ENCODE data around the gene TPRG1. TPM values are rescaled to one million over a fixed set of nuclear protein-coding genes. Genes with fewer than 3 reads are reported as not detected.

Gene TPRG1
- total and polyA plus RNA-seq, 4 donors, result 0.52 to 5.1 (median 1.0) TPM

GRCh38 chr3:189214651-189215050 is 42.9 kb downstream of the TPRG1 start:
- H3K27ac ChIP-seq (ENCODE audit: low read depth, low read length), result no peak overlapping the region
- no peaks in the 10 kb centered on the region for H3K36me3 ChIP-seq (ENCODE audit: control insufficient read depth, insufficient read depth, low read length)
- no peaks in the 10 kb centered on the region for H3K9me3 ChIP-seq (ENCODE audit: control insufficient read depth, insufficient read depth, low read length)
- WGBS (ENCODE audit: insufficient coverage), result no CpG with 5 or more reads among the region's 1 CpG
- no peaks in the 10 kb centered on the region for H3K4me1 ChIP-seq (ENCODE audit: control insufficient read depth, insufficient read depth, low read length)
- no peak for DNase-seq (ENCODE audit: low read depth in 4 of 6, low spot score in 6 of 6)
- H3K4me3 ChIP-seq (ENCODE audit: low read depth, low read length), result no peak overlapping the region
- H3K27me3 ChIP-seq (ENCODE audit: control insufficient read depth, insufficient read depth, low read length), result no peaks in the 10 kb centered on the region

- Histone ChIP-seq H3K27me3 (ENCODE audit: control insufficient read depth, insufficient read depth, low read length) (no peaks in the 10 kb centered on the region), H3K36me3 (ENCODE audit: control insufficient read depth, insufficient read depth, low read length) (no peaks in the 10 kb centered on the region), H3K4me1 (ENCODE audit: control insufficient read depth, insufficient read depth, low read length) (no peaks in the 10 kb centered on the region), H3K4me3 (ENCODE audit: low read depth, low read length) (no peak overlapping the region), H3K27ac (ENCODE audit: low read depth, low read length) (peak overlapping the region; percentile 6), H3K9me3 (ENCODE audit: control insufficient read depth, insufficient read depth, low read length) (no peaks in the 10 kb centered on the region)
- 28% methylated on average over 2 of the region's 3 CpGs for WGBS (ENCODE audit: insufficient coverage)
- DNase-seq (ENCODE audit: low read depth in 4 of 6, low spot score in 6 of 6), result peak in 5 of 6 donors; percentile 9 to 62 (median 19)
These were observed 51.3 kb downstream of the TPRG1 start for GRCh38 chr3:189222927-189223636.

- Histone ChIP-seq H3K36me3 (ENCODE audit: control insufficient read depth, insufficient read depth, low read length) (no peaks in the 10 kb centered on the region), H3K4me1 (ENCODE audit: control insufficient read depth, insufficient read depth, low read length) (no peaks in the 10 kb centered on the region), H3K27me3 (ENCODE audit: control insufficient read depth, insufficient read depth, low read length) (no peaks in the 10 kb centered on the region), H3K27ac (ENCODE audit: low read depth, low read length) (no peak overlapping the region), H3K9me3 (ENCODE audit: control insufficient read depth, insufficient read depth, low read length) (no peaks in the 10 kb centered on the region), H3K4me3 (ENCODE audit: low read depth, low read length) (no peak overlapping the region)
- DNase-seq (ENCODE audit: low read depth in 4 of 6, low spot score in 6 of 6), result no peak
- 33% methylated on average over 2 of the region's 3 CpGs for WGBS (ENCODE audit: insufficient coverage)
These were observed 53.7 kb downstream of the TPRG1 start for GRCh38 chr3:189225431-189225830.

- no peak for DNase-seq (ENCODE audit: low read depth in 4 of 6, low spot score in 6 of 6)
- Histone ChIP-seq H3K4me3 (ENCODE audit: low read depth, low read length) (no peak overlapping the region), H3K36me3 (ENCODE audit: control insufficient read depth, insufficient read depth, low read length) (no peaks in the 10 kb centered on the region), H3K9me3 (ENCODE audit: control insufficient read depth, insufficient read depth, low read length) (no peaks in the 10 kb centered on the region), H3K27me3 (ENCODE audit: control insufficient read depth, insufficient read depth, low read length) (no peaks in the 10 kb centered on the region), H3K27ac (ENCODE audit: low read depth, low read length) (no peak overlapping the region), H3K4me1 (ENCODE audit: control insufficient read depth, insufficient read depth, low read length) (no peaks in the 10 kb centered on the region)
- WGBS (ENCODE audit: insufficient coverage), result 100% methylated on average over 1 of the region's 3 CpGs
These were observed 55.5 kb downstream of the TPRG1 start for GRCh38 chr3:189227249-189227648.

- Histone ChIP-seq H3K27me3 (ENCODE audit: control insufficient read depth, insufficient read depth, low read length) (no peaks in the 10 kb centered on the region), H3K36me3 (ENCODE audit: control insufficient read depth, insufficient read depth, low read length) (no peaks in the 10 kb centered on the region), H3K27ac (ENCODE audit: low read depth, low read length) (no peak overlapping the region), H3K4me1 (ENCODE audit: control insufficient read depth, insufficient read depth, low read length) (no peaks in the 10 kb centered on the region), H3K4me3 (ENCODE audit: low read depth, low read length) (no peak overlapping the region), H3K9me3 (ENCODE audit: control insufficient read depth, insufficient read depth, low read length) (no peaks in the 10 kb centered on the region)
- no peak for DNase-seq (ENCODE audit: low read depth in 4 of 6, low spot score in 6 of 6)
- WGBS (ENCODE audit: insufficient coverage), result 77% methylated on average over 2 of the region's 5 CpGs
These were observed 57.5 kb downstream of the TPRG1 start for GRCh38 chr3:189229196-189229828.

- no peak overlapping the region for H3K27ac ChIP-seq (ENCODE audit: low read depth, low read length)
- no peak overlapping the region for H3K4me3 ChIP-seq (ENCODE audit: low read depth, low read length)
- H3K36me3 ChIP-seq (ENCODE audit: control insufficient read depth, insufficient read depth, low read length), result no peaks in the 10 kb centered on the region
- peak in 1 of 6 donors; percentile 29 for DNase-seq (ENCODE audit: low read depth in 4 of 6, low spot score in 6 of 6)
- no peaks in the 10 kb centered on the region for H3K9me3 ChIP-seq (ENCODE audit: control insufficient read depth, insufficient read depth, low read length)
- H3K27me3 ChIP-seq (ENCODE audit: control insufficient read depth, insufficient read depth, low read length), result no peaks in the 10 kb centered on the region
- WGBS (ENCODE audit: insufficient coverage), result 53% methylated on average over 2 of the region's 3 CpGs
- no peaks in the 10 kb centered on the region for H3K4me1 ChIP-seq (ENCODE audit: control insufficient read depth, insufficient read depth, low read length)
These were observed 61.0 kb downstream of the TPRG1 start for GRCh38 chr3:189232790-189233189.

GRCh38 chr3:189233225-189233858 is 61.6 kb downstream of the TPRG1 start:
- H3K9me3 ChIP-seq (ENCODE audit: control insufficient read depth, insufficient read depth, low read length), result no peaks in the 10 kb centered on the region
- peak in 5 of 6 donors; percentile 33 to 90 (median 43) for DNase-seq (ENCODE audit: low read depth in 4 of 6, low spot score in 6 of 6)
- WGBS (ENCODE audit: insufficient coverage), result 38% methylated on average over 5 of the region's 5 CpGs
- no peaks in the 10 kb centered on the region for H3K27me3 ChIP-seq (ENCODE audit: control insufficient read depth, insufficient read depth, low read length)
- H3K36me3 ChIP-seq (ENCODE audit: control insufficient read depth, insufficient read depth, low read length), result no peaks in the 10 kb centered on the region
- H3K27ac ChIP-seq (ENCODE audit: low read depth, low read length), result no peak overlapping the region
- H3K4me3 ChIP-seq (ENCODE audit: low read depth, low read length), result no peak overlapping the region
- no peaks in the 10 kb centered on the region for H3K4me1 ChIP-seq (ENCODE audit: control insufficient read depth, insufficient read depth, low read length)

- H3K9me3 ChIP-seq (ENCODE audit: control insufficient read depth, insufficient read depth, low read length), result no peaks in the 10 kb centered on the region
- no peaks in the 10 kb centered on the region for H3K27me3 ChIP-seq (ENCODE audit: control insufficient read depth, insufficient read depth, low read length)
- no peak overlapping the region for H3K4me3 ChIP-seq (ENCODE audit: low read depth, low read length)
- 100% methylated on average over 2 of the region's 2 CpGs for WGBS (ENCODE audit: insufficient coverage)
- H3K27ac ChIP-seq (ENCODE audit: low read depth, low read length), result no peak overlapping the region
- no peaks in the 10 kb centered on the region for H3K36me3 ChIP-seq (ENCODE audit: control insufficient read depth, insufficient read depth, low read length)
- no peaks in the 10 kb centered on the region for H3K4me1 ChIP-seq (ENCODE audit: control insufficient read depth, insufficient read depth, low read length)
- DNase-seq (ENCODE audit: low read depth in 4 of 6, low spot score in 6 of 6), result no peak
These were observed 63.4 kb downstream of the TPRG1 start for GRCh38 chr3:189235214-189235613.

- Histone ChIP-seq H3K27ac (ENCODE audit: low read depth, low read length) (no peak overlapping the region), H3K4me3 (ENCODE audit: low read depth, low read length) (no peak overlapping the region), H3K9me3 (ENCODE audit: control insufficient read depth, insufficient read depth, low read length) (no peaks in the 10 kb centered on the region), H3K4me1 (ENCODE audit: control insufficient read depth, insufficient read depth, low read length) (no peaks in the 10 kb centered on the region), H3K36me3 (ENCODE audit: control insufficient read depth, insufficient read depth, low read length) (no peaks in the 10 kb centered on the region), H3K27me3 (ENCODE audit: control insufficient read depth, insufficient read depth, low read length) (no peaks in the 10 kb centered on the region)
- no peak for DNase-seq (ENCODE audit: low read depth in 4 of 6, low spot score in 6 of 6)
These were observed 64.6 kb downstream of the TPRG1 start for GRCh38 chr3:189236352-189236751.

- WGBS (ENCODE audit: insufficient coverage), result 88% methylated on average over 3 of the region's 4 CpGs
These were observed 65.8 kb downstream of the TPRG1 start for GRCh38 chr3:189237526-189237925.

More at GRCh38 chr3:189237526-189237925, 65.8 kb downstream of the TPRG1 start:
- no peaks in the 10 kb centered on the region for H3K36me3 ChIP-seq (ENCODE audit: control insufficient read depth, insufficient read depth, low read length)
- no peaks in the 10 kb centered on the region for H3K4me1 ChIP-seq (ENCODE audit: control insufficient read depth, insufficient read depth, low read length)
- H3K27me3 ChIP-seq (ENCODE audit: control insufficient read depth, insufficient read depth, low read length), result no peaks in the 10 kb centered on the region
- DNase-seq (ENCODE audit: low read depth in 4 of 6, low spot score in 6 of 6), result no peak
- no peaks in the 10 kb centered on the region for H3K9me3 ChIP-seq (ENCODE audit: control insufficient read depth, insufficient read depth, low read length)
- no peak overlapping the region for H3K27ac ChIP-seq (ENCODE audit: low read depth, low read length)
- H3K4me3 ChIP-seq (ENCODE audit: low read depth, low read length), result no peak overlapping the region
